H1 (cell line): Measurements from ENCODE around the gene DLK2. TPM values are rescaled to one million over a fixed set of nuclear protein-coding genes. Genes with fewer than 3 reads are reported as not detected.

Experiments used
- CTCF ChIP-seq, 3 experiments: IDR thresholded peaks; 1 replicate in 2 of 3; 2 replicates in 1 of 3; pipeline versions ENCODE4 v1.5.1 to v1.6.1; 2011; ENCODE audit warnings: low read length in 3 of 3, mild to moderate bottlenecking in 3 of 3, inconsistent platforms in 2 of 3, low read depth in 1 of 3, moderate library complexity in 1 of 3; ENCODE audit not compliant: insufficient read depth in 1 of 3; ENCODE audit errors: control extremely low read depth in 1 of 3
- EP300 ChIP-seq, 2 experiments: IDR thresholded peaks; 1 replicate in 1 of 2; 2 replicates in 1 of 2; pipeline ENCODE4 v1.6.1; 2011 to 2012; ENCODE audit warnings: low read depth in 2 of 2, low read length in 2 of 2, mild to moderate bottlenecking in 2 of 2, borderline replicate concordance in 1 of 2, inconsistent platforms in 1 of 2, moderate library complexity in 1 of 2
- JUN ChIP-seq: IDR thresholded peaks from 2 replicates; pipeline ENCODE4 v1.6.1; 2011; ENCODE audit warnings: low read depth, mild to moderate bottlenecking, improper control_type of control experiment, low read length
- NANOG ChIP-seq: IDR thresholded peaks from 2 replicates; pipeline ENCODE4 v1.6.1; 2011; ENCODE audit warnings: low read length, low read depth, mild to moderate bottlenecking, inconsistent platforms; ENCODE audit not compliant: insufficient read depth, poor library complexity, severe bottlenecking
- POLR2A ChIP-seq, 2 experiments: IDR thresholded peaks; 1 replicate in 1 of 2; 2 replicates in 1 of 2; pipeline ENCODE4 v1.6.1; 2011; ENCODE audit warnings: low read depth in 2 of 2, low read length in 2 of 2, mild to moderate bottlenecking in 2 of 2; ENCODE audit errors: control extremely low read depth in 1 of 2
- POLR2AphosphoS5 ChIP-seq: IDR thresholded peaks from 2 replicates; pipeline ENCODE4 v1.6.1; 2011; ENCODE audit warnings: low read depth, low read length
- polyA plus RNA-seq, 7 experiments: library from polyadenylated mRNA; depleted of rRNA in 3 of 7; stranded (reverse) in 5 of 7; unstranded in 2 of 7; fragments of >200 nt in 5 of 7; fragments of 200-250 nt in 2 of 7; gene quantifications; 1 replicate in 5 of 7; 2 replicates in 1 of 7; 4 replicates in 1 of 7; pipeline versions ENCODE4 v1.2.1 to v1.2.3, GENCODE V29; 2011 to 2013; ENCODE audit warnings: missing spikeins in 2 of 7, mixed read lengths in 2 of 7
- total RNA-seq: library from RNA; stranded (reverse); fragmentation: NEBNext Ultra II Directional; extraction: Animal tissue kit (Norgen Biotek cat#: 25700); gene quantifications from 2 replicates; pipeline ENCODE4 v1.2.1, GENCODE V29; 2021

The DLK2 gene
- total and polyA plus RNA-seq, 2 of the 8 experiments (the other 6 are each of a cell fraction or from before 2014, with no cell fraction given), result 0.37 to 0.80 TPM

DNA sequence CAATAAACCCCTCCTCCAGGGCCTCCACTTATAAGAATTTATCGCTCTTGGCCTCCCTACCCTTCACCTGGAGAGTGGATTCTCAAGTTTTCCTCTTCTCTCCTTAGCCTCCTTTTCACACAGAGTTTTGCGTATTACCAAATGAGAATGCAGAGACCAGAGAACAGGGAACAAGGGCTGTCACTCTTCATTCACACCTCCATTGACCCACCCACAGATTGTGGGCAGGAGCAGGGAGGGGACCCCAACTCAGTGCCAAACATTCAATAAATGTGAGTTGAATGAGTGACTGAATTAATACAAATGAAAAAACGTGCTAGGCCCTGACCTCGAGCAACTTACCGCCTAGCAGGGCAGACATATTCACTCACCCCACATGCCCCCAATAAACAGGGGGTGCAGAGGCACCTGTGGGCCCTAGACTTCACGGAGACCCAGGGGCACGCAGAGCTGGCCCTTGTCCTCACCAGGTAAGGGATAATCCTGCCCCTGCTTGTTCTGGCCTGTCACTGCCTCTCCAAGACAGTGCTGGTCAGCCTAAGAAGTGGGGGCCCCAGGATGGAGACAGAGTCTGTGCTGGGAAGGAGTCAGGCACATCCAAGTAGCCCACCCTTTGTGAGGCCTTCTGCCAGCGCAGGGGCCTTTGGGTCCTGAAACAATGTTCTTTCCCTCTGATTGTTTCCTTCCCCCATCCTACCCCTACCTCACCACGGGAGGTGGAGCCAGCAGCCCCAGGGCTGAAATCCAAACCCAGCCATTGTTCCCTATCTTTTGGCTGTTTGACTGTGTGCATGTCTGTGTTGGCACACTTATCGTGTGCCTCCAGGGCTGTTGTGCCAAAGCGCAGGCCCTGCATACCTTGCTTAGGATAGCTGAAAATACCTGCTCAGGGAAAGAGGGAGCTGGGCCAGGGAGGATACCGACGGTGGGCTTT, 13.7 kb upstream of the DLK2 start (continued):
- TF ChIP-seq POLR2A (IDR thresholded peaks at IDR 0.05; ENCODE audit: control extremely low read depth in 1 of 2, low read depth in 2 of 2, low read length in 2 of 2) (no peak), CTCF (IDR thresholded peaks at IDR 0.05; ENCODE audit: control extremely low read depth in 1 of 3, insufficient read depth in 1 of 3, low read depth in 1 of 3, low read length in 3 of 3) (no peak), JUN (no peak), POLR2AphosphoS5 (no peak), EP300 (IDR thresholded peaks at IDR 0.05; ENCODE audit: borderline replicate concordance in 1 of 2, low read depth in 2 of 2, low read length in 2 of 2) (no peak), NANOG (no peak)
